Osteoblast (primary cell): Measurements from ENCODE around the gene PRKCB. TPM values are rescaled to one million over a fixed set of nuclear protein-coding genes. Genes with fewer than 3 reads are reported as not detected.

ENCODE experiments used
- DNase-seq: peaks from one replicate; pipeline ENCODE4 v3.0.0; 2011; ENCODE audit warnings: low spot score, mixed read lengths; ENCODE audit not compliant: insufficient read length; ENCODE audit errors: missing footprints
- H2AFZ ChIP-seq: 2 replicates; pipeline ENCODE4 v1.6.0; 2011; ENCODE audit warnings: mild to moderate bottlenecking, low read length
- H3K27ac ChIP-seq: 2 replicates; pipeline ENCODE4 v1.5.1; 2011; ENCODE audit warnings: mild to moderate bottlenecking, low read depth, low read length, moderate library complexity
- H3K27me3 ChIP-seq: 2 replicates; pipeline ENCODE4 v1.6.0; 2012; ENCODE audit warnings: mild to moderate bottlenecking, control low read depth, inconsistent platforms, low read length, moderate library complexity; ENCODE audit not compliant: insufficient read depth
- H3K36me3 ChIP-seq: 2 replicates; pipeline ENCODE4 v1.5.1; 2011; ENCODE audit warnings: mild to moderate bottlenecking, low read length, control low read depth, moderate library complexity; ENCODE audit not compliant: insufficient read depth
- H3K4me1 ChIP-seq: 2 replicates; pipeline ENCODE4 v1.5.1; 2011; ENCODE audit warnings: mild to moderate bottlenecking, low read length, control low read depth, moderate library complexity; ENCODE audit not compliant: insufficient read depth
- H3K4me2 ChIP-seq: 2 replicates; pipeline ENCODE4 v1.6.0; 2011; ENCODE audit warnings: mild to moderate bottlenecking, low read length; ENCODE audit not compliant: insufficient read depth
- H3K4me3 ChIP-seq: fragments of 200-600 bp; sonication (generic); 3 replicates; pipeline ENCODE4 v1.5.1; 2012; ENCODE audit warnings: mild to moderate bottlenecking, low read length, inconsistent platforms; ENCODE audit not compliant: insufficient read depth
- H3K79me2 ChIP-seq: 2 replicates; pipeline ENCODE4 v1.6.0; 2012; ENCODE audit warnings: mild to moderate bottlenecking, low read length, control low read depth, inconsistent platforms; ENCODE audit not compliant: insufficient read depth
- H3K9me3 ChIP-seq: 2 replicates; pipeline ENCODE4 v1.5.1; 2011; ENCODE audit warnings: low read depth, low read length, control low read depth
- H4K20me1 ChIP-seq: 2 replicates; pipeline ENCODE4 v1.6.0; 2012; ENCODE audit warnings: mild to moderate bottlenecking, low read length, control low read depth; ENCODE audit not compliant: insufficient read depth
- total RNA-seq: library from RNA; depleted of rRNA; stranded (reverse); fragments of >200 nt; gene quantifications from 2 replicates; pipeline ENCODE4 v1.2.3, GENCODE V29; 2012
- TF ChIP-seq, protein P1 (sequence below): IDR thresholded peaks from 2 replicates; pipeline ENCODE4 v1.5.1; 2011; ENCODE audit warnings: mild to moderate bottlenecking, low read depth, low read length, moderate library complexity; ENCODE audit errors: extremely low read depth

PRKCB gene
- total RNA-seq, 1 donor = under 0.01 TPM

DNA sequence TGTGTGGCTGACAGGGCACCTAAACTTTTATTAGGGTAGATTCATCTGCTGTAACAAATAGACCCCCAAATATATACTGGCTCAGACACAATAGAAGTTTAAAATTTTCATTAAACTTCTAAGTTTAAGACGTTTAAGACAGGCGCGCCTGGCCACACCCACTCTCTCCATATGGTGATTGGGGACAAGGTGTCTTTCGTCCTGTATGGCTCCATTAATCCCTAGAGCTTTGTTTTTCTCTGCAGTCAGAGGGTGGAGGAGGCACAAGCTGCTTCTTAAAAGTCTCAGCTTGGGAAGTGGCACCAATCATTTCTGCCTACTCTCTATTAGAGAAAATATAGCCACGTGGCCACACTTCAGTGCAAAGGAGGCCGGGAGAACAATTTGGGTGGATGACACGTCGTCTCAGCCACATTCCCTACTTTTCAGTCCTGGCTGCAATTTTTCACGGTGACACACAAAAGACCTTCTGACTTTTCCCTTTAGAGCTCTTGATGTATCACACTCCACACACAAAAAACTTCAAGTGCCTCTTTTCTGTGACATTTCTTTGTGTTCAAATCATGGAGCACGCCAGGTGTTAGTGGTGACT, 294.8 kb downstream of the PRKCB start:
- no peak overlapping the region for H3K4me3 ChIP-seq
- H3K36me3 ChIP-seq = no peaks in the 10 kb centered on the region
- H3K9me3 ChIP-seq = no peaks in the 10 kb centered on the region
- TF ChIP-seq, protein P1, sequence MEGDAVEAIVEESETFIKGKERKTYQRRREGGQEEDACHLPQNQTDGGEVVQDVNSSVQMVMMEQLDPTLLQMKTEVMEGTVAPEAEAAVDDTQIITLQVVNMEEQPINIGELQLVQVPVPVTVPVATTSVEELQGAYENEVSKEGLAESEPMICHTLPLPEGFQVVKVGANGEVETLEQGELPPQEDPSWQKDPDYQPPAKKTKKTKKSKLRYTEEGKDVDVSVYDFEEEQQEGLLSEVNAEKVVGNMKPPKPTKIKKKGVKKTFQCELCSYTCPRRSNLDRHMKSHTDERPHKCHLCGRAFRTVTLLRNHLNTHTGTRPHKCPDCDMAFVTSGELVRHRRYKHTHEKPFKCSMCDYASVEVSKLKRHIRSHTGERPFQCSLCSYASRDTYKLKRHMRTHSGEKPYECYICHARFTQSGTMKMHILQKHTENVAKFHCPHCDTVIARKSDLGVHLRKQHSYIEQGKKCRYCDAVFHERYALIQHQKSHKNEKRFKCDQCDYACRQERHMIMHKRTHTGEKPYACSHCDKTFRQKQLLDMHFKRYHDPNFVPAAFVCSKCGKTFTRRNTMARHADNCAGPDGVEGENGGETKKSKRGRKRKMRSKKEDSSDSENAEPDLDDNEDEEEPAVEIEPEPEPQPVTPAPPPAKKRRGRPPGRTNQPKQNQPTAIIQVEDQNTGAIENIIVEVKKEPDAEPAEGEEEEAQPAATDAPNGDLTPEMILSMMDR = no peak
- DNase-seq = no peak
- no peak overlapping the region for H2AFZ ChIP-seq
- no peaks in the 10 kb centered on the region for H4K20me1 ChIP-seq
- no peaks in the 10 kb centered on the region for H3K79me2 ChIP-seq
- no peaks in the 10 kb centered on the region for H3K4me1 ChIP-seq
- no peaks in the 10 kb centered on the region for H3K27me3 ChIP-seq
- H3K27ac ChIP-seq = no peak overlapping the region
- H3K4me2 ChIP-seq = no peak overlapping the region

DNA sequence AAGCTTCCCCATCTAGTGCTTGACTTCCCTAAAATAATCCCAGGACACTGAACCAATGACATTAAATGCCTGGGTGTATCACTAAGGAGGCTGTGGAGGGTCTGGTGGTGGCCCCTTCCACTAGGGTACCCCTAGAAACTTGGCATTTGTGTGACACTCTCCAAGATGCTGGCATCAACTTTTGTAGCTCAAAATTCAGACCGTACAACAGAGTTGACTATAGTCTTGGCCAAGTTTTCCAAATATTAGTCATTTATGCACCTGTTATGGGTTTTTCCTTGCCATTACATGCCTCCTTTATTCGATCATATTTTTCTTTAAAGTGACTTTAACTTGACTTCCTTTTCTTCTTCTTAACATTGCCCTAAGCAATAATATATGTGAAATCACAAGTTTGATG, 295.5 kb downstream of the PRKCB start:
- DNase-seq = no peak
- no peaks in the 10 kb centered on the region for H4K20me1 ChIP-seq
- H3K4me1 ChIP-seq = no peaks in the 10 kb centered on the region
- H3K27ac ChIP-seq = no peak overlapping the region
- no peak overlapping the region for H3K4me3 ChIP-seq
- TF ChIP-seq, protein P1 = no peak
- no peak overlapping the region for H3K4me2 ChIP-seq
- H3K79me2 ChIP-seq = no peaks in the 10 kb centered on the region
- H3K36me3 ChIP-seq = no peaks in the 10 kb centered on the region
- H2AFZ ChIP-seq = no peak overlapping the region
- H3K9me3 ChIP-seq = no peaks in the 10 kb centered on the region
- H3K27me3 ChIP-seq = no peaks in the 10 kb centered on the region

DNA sequence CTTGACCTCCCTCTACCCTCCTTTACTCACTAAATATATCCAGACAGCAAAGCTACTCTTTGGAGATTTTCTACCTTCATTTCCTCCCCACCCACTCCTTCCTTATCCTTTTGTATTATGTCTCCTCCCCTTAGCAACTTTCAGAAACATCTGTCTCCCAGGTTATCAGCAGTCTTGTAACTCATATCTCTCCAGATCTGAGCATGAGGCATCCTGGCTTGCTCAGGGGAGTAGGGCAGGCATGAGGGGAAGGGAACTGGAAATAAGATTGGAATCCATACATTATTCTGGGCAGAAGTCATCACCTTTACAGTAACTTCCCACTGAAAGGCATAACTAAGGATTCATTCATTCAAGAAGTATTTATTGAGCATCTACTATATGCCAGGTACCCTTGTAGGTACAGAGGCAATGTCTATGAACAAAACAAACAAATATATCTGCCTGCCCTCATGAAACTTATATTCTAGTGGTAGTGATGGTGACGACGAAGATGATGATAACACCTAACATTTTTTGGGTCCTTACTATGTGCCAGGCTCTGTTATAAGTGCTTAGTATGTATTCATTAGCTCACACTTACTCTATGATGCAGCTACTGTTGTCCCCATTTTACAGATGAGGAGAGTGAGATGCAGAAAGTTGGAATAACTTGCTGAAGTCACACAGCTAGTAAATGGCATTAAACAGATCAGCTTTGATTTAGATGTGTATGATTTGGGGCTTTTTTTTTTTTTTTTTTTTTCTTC, 296.4 kb downstream of the PRKCB start:
- Histone ChIP-seq H4K20me1 (no peaks in the 10 kb centered on the region), H3K36me3 (no peaks in the 10 kb centered on the region), H3K4me3 (no peak overlapping the region), H3K4me1 (no peaks in the 10 kb centered on the region), H3K27ac (no peak overlapping the region), H3K27me3 (no peaks in the 10 kb centered on the region), H2AFZ (no peak overlapping the region), H3K79me2 (no peaks in the 10 kb centered on the region), H3K9me3 (no peaks in the 10 kb centered on the region), H3K4me2 (no peak overlapping the region)
- DNase-seq = no peak
- TF ChIP-seq, protein P1 = no peak

DNA sequence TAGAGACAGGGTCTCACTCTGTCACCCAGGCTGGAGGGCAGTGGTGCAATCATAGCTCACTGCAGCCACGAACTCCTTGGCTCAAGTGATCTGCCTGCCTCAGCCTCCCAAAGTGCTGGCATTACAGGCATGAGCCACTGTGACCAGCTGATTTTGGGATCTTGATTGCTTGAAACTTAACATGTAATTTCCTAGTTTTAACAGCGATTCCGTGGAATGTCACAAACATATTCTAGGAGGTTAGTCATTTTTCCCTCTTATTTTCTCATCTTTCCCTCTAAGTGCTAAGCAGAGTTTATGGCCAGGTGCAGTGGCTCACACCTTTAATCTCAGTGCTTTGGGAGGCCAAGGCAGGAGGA, 297.0 kb downstream of the PRKCB start:
- Histone ChIP-seq H3K27ac (no peak overlapping the region), H2AFZ (no peak overlapping the region), H4K20me1 (no peaks in the 10 kb centered on the region), H3K4me1 (no peaks in the 10 kb centered on the region), H3K27me3 (no peaks in the 10 kb centered on the region), H3K9me3 (no peaks in the 10 kb centered on the region), H3K4me3 (no peak overlapping the region), H3K79me2 (no peaks in the 10 kb centered on the region), H3K4me2 (no peak overlapping the region), H3K36me3 (no peaks in the 10 kb centered on the region)
- peak; percentile 10 for DNase-seq
- TF ChIP-seq, protein P1 = no peak
